Activated CD8-positive, alpha-beta memory T cell treated with anti-CD3 and anti-CD28 coated beads for 1 hour (primary cell): ENCODE measurements around the gene WNT1.

Experiments used
- DNase-seq, 2 donors: peaks; one replicate each; pipeline ENCODE4 v3.0.0-alpha.2; 2020; ENCODE audit warnings: low read depth in 1 of 2; ENCODE audit errors: extremely low read depth in 1 of 2

The WNT1 gene

DNA sequence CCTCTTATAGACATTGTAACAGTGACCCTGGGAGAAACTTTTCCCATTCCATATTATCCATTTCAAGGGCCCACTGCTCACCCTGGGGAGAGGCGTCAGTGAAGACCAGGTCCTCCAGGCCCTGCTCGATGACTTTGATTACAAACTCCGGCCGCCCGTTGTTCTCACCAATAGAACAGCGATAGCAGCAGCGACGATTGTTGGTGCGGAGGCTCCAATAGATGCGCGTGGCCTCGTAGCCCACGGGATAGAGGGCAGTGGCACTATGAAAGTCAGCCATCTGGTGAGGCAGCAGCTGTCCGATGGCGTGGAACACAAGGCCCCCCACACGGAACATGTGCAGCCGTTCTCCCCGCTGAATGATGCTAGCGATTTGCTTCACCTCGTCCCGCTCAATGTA, 48.0 kb downstream of the WNT1 start:
- DNase-seq: no peak

DNA sequence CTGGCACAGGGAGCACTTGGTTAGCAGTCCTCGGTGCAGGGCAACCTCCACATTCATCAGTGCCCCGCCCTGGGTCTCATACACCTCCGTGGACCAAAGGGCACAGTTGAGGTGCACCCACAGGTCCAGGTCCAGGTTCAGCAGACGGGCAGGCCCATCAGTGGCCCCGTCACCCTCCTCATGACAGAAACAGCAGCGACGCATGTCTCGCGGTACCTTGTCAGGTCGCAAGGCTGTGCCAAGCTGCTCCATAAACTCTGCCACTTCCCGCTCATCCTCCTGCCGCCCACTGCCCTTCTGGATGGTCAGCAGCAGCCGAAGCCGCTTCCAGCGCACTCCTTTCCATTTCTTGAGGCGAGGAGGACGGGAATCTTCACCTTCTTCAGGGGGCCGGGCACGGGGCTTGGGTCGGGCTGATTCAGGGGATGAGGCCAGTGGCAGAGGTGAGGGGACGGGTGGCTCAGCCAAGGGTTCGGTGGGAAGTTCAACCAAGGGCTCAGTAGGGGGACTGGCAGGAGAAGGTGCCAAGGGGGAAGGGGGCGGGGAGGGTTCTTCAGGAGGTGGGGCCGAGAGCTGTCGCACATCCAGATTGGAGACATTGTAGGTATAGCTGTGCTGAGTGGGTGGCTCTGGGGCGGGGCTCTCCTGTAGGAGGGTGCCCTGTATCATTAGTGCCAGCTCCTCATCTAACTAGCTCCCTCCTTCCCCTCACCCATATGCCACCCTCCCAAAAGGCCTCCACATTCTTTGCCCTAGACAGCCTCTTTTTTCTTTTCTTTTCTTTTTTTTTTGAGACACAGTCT, 48.8 kb downstream of the WNT1 start:
- DNase-seq: no peak

- no peak for DNase-seq
Measured at GRCh38 chr12:49027846-49028555, 49.9 kb downstream of the WNT1 start.

DNA sequence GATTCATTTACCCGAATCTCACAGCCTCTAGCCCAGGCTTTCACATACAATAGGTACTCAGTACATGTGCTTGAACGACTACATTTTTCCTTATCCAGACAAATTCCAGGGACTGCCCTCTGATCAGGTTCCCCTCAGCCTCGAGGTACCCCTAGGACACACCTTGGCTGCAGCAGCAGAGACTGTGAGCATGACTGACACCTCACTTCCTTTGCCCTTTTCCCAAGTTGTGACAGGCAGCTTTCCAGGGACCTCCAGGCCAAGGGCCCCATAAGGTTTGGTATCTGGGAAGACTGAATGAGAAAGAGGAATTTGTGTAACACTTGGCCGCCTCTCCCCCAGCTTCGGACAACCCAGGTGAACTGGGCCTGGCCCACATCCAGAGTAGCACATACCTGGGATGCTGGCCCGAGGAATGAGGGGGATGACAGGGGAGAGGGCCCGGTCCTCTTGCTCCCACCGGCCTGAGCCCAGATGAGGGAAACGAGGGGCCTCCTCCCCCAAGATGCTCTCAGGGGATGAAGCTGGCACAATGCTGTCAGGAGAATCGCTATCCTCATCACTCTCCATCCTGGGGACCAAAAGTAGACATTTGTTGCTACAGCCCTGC, 50.6 kb downstream of the WNT1 start:
- DNase-seq: no peak

DNA sequence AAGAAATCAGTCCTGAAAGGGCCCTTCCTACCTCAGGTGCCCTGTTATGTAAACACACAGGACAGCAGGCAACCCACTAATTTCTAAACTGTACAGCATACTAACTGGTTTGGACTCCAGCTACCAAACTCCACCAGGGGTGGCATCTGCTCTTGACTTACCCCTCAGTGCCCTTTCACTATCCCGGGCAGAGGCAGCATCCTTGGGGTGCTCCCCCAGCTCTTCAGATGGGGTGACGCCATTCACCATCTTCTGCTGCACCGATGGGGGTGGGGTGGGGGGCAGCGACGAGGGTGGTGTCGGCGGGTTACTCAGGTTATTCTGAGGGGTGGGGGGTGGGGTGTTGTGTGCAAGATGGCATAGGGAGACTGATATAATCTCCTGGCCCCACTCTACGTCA, 52.0 kb downstream of the WNT1 start:
- DNase-seq: no peak

- DNase-seq: no peak
Measured at GRCh38 chr12:49030714-49031572, 52.8 kb downstream of the WNT1 start.

DNA sequence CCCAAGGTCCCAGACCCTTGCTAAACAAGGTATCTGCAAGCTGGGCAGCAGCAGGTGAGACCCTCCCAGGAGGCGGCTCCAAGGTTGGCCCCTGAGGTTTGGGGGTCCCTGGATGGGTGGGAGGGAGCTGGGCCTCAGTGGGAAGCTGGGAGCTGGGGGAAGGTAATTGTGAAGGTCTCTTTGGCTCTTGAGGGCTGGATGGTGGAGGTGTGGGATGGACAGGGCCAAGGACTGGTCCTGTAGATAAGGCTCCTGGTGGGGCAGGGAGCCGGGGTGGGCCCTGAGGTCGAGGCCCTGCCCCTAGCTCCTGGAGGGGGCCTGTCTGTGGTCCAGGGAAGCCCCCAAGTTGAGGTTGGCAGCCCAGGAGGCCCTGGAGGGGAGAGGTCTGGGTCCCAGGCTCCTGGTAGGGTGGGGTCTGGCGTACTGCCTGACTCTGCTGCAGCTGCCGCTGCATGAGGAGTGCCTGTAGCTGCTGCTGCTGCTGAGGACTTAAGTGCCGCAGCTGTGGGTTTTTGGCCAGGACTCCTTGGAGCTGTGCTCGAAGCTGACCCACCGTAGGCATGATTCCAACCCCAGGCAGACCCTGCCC, 53.5 kb downstream of the WNT1 start:
- DNase-seq: no peak
